GM23338 (cell line): ENCODE data around the gene DNAH17.

Source experiments
- CREB1 ChIP-seq: fragments of 250-450 bp; sonication (Bioruptor Pico); IDR thresholded peaks from 2 replicates; pipeline ENCODE4 v1.5.0; 2020; ENCODE audit warnings: low read depth, mild to moderate bottlenecking, moderate library complexity
- ETS1 ChIP-seq: IDR thresholded peaks from 2 replicates; pipeline ENCODE4 v1.6.1; 2016; ENCODE audit warnings: antibody characterized with exemption
- EZH2 ChIP-seq: fragments of 200-600 bp; sonication (generic); IDR thresholded peaks from one replicate; pipeline ENCODE4 v1.8.0; 2017; ENCODE audit warnings: antibody characterized with exemption, mild to moderate bottlenecking, low read depth; ENCODE audit not compliant: unreplicated experiment
- EZH2phosphoT487 ChIP-seq: fragments of 200-600 bp; sonication (generic); IDR thresholded peaks from one replicate; pipeline ENCODE4 v1.8.1; 2018; ENCODE audit warnings: antibody characterized with exemption; ENCODE audit not compliant: unreplicated experiment
- JUNB ChIP-seq: IDR thresholded peaks from one replicate; pipeline ENCODE4 v1.6.1; 2016; ENCODE audit warnings: antibody characterized with exemption; ENCODE audit not compliant: unreplicated experiment
- POLR2AphosphoS5 ChIP-seq: IDR thresholded peaks from 2 replicates; pipeline ENCODE4 v1.6.1; 2016; ENCODE audit warnings: antibody characterized with exemption, low read depth
- STAT1 ChIP-seq: IDR thresholded peaks from one replicate; pipeline ENCODE4 v1.6.1; 2016; ENCODE audit warnings: antibody characterized with exemption; ENCODE audit not compliant: unreplicated experiment
- ZNF114 ChIP-seq: fragments of 250-450 bp; sonication (Bioruptor Pico); IDR thresholded peaks from 2 replicates; pipeline ENCODE4 v1.5.0; 2020; ENCODE audit warnings: mild to moderate bottlenecking, moderate library complexity
- TF ChIP-seq, protein P1 (sequence below), 2 experiments: fragments of 200-600 bp in 1 of 2; sonication (generic) in 1 of 2; conservative IDR thresholded peaks; 2 replicates each; pipeline versions ENCODE4 v1.5.1 to v1.6.1; 2016 to 2017; ENCODE audit warnings: antibody characterized with exemption in 2 of 2, low read depth in 2 of 2, mild to moderate bottlenecking in 2 of 2, moderate library complexity in 1 of 2
- TF ChIP-seq, protein P2 (sequence below): IDR thresholded peaks from one replicate; pipeline ENCODE4 v1.6.1; 2018; ENCODE audit warnings: antibody characterized with exemption; ENCODE audit not compliant: unreplicated experiment

- TF ChIP-seq, protein P1, sequence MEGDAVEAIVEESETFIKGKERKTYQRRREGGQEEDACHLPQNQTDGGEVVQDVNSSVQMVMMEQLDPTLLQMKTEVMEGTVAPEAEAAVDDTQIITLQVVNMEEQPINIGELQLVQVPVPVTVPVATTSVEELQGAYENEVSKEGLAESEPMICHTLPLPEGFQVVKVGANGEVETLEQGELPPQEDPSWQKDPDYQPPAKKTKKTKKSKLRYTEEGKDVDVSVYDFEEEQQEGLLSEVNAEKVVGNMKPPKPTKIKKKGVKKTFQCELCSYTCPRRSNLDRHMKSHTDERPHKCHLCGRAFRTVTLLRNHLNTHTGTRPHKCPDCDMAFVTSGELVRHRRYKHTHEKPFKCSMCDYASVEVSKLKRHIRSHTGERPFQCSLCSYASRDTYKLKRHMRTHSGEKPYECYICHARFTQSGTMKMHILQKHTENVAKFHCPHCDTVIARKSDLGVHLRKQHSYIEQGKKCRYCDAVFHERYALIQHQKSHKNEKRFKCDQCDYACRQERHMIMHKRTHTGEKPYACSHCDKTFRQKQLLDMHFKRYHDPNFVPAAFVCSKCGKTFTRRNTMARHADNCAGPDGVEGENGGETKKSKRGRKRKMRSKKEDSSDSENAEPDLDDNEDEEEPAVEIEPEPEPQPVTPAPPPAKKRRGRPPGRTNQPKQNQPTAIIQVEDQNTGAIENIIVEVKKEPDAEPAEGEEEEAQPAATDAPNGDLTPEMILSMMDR (conservative IDR thresholded peaks at IDR 0.05; ENCODE audit: low read depth in 2 of 2) = no peak
- no peak for TF ChIP-seq POLR2AphosphoS5
- no peak for TF ChIP-seq ZNF114 (CRISPR knock-in tag)
- TF ChIP-seq, protein P2, sequence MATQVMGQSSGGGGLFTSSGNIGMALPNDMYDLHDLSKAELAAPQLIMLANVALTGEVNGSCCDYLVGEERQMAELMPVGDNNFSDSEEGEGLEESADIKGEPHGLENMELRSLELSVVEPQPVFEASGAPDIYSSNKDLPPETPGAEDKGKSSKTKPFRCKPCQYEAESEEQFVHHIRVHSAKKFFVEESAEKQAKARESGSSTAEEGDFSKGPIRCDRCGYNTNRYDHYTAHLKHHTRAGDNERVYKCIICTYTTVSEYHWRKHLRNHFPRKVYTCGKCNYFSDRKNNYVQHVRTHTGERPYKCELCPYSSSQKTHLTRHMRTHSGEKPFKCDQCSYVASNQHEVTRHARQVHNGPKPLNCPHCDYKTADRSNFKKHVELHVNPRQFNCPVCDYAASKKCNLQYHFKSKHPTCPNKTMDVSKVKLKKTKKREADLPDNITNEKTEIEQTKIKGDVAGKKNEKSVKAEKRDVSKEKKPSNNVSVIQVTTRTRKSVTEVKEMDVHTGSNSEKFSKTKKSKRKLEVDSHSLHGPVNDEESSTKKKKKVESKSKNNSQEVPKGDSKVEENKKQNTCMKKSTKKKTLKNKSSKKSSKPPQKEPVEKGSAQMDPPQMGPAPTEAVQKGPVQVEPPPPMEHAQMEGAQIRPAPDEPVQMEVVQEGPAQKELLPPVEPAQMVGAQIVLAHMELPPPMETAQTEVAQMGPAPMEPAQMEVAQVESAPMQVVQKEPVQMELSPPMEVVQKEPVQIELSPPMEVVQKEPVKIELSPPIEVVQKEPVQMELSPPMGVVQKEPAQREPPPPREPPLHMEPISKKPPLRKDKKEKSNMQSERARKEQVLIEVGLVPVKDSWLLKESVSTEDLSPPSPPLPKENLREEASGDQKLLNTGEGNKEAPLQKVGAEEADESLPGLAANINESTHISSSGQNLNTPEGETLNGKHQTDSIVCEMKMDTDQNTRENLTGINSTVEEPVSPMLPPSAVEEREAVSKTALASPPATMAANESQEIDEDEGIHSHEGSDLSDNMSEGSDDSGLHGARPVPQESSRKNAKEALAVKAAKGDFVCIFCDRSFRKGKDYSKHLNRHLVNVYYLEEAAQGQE = no peak
- no peak for TF ChIP-seq STAT1
- no peak for TF ChIP-seq CREB1 (CRISPR knock-in tag)
- TF ChIP-seq JUNB = no peak
- TF ChIP-seq EZH2phosphoT487 = no peak
- TF ChIP-seq EZH2 = no peak
- no peak for TF ChIP-seq ETS1
Measured at GRCh38 chr17:78384479-78385175, 192.6 kb downstream of the DNAH17 start.
